ENCODE measurements around the gene DDX47. TPM values are rescaled to one million over a fixed set of nuclear protein-coding genes. Genes with fewer than 3 reads are reported as not detected.
"Not testable (repeated sequence)": the region's sequence is repeated elsewhere in the genome, so short reads cannot be mapped to it uniquely, and the experiment has no call there.

Gene DDX47
- total RNA-seq, 1 experiment from 2014 or later = 60.5 TPM

DNA sequence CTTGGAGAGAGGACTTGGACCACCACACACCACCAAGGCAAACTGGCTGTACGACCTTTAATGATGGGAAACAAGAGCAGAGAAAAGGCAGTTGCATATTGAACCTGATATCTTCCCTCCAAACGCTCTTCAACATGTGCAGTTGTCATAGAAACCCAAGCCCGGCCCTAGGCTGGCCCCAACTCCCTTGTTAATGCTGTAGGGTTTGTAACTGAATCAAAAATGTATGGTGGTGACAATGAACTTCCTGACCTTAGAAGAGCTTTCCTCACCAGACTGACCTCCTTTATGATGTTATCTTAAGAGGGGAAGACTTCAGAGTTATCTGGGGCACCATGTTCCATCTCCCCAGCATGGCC is 15.4 kb upstream of the DDX47 start:
- Mint-ChIP-seq H3K4me3 (ENCODE audit: low read depth, unreplicated experiment) (no peak overlapping the region), H3K4me1 (ENCODE audit: low read depth, unreplicated experiment) (peaks cover 55% of the 10 kb centered on the region), H3K36me3 (ENCODE audit: insufficient read depth, unreplicated experiment) (peaks cover 16% of the 10 kb centered on the region), H3K9me3 (ENCODE audit: low read depth, unreplicated experiment) (peaks cover 4% of the 10 kb centered on the region), H3K27ac (ENCODE audit: unreplicated experiment) (peak overlapping the region; percentile 26), H3K27me3 (ENCODE audit: unreplicated experiment) (no peaks in the 10 kb centered on the region)
- TF ChIP-seq, protein P1, sequence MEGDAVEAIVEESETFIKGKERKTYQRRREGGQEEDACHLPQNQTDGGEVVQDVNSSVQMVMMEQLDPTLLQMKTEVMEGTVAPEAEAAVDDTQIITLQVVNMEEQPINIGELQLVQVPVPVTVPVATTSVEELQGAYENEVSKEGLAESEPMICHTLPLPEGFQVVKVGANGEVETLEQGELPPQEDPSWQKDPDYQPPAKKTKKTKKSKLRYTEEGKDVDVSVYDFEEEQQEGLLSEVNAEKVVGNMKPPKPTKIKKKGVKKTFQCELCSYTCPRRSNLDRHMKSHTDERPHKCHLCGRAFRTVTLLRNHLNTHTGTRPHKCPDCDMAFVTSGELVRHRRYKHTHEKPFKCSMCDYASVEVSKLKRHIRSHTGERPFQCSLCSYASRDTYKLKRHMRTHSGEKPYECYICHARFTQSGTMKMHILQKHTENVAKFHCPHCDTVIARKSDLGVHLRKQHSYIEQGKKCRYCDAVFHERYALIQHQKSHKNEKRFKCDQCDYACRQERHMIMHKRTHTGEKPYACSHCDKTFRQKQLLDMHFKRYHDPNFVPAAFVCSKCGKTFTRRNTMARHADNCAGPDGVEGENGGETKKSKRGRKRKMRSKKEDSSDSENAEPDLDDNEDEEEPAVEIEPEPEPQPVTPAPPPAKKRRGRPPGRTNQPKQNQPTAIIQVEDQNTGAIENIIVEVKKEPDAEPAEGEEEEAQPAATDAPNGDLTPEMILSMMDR (IDR thresholded peaks at IDR 0.05; ENCODE audit: unreplicated experiment) = no peak
- DNase-seq = no peak
- intact Hi-C loops (cut with micrococcal nuclease; ENCODE audit: unreplicated experiment) = no loop called here
- CTCF ChIA-PET = no interaction called here
- no TSS peak for BruUV-seq (replicated peaks)

DNA sequence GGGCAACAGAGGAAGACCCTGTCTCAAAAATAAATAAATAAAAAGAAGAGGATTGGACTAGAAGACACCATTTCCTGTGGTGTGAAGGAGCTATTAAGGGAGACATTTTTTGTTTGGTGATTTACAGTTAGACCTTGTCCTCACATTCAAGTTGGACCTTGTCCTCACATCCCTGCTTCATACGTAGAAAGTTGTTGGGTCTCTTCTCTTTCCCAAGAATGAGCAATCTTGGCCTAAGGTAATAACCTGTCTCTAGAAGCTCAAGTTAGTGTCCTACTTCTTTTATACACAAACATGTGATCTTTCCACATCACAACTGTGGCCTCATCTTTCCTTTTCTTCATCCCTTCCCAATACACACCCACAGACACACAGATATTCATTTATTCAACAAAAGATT is 14.7 kb upstream of the DDX47 start:
- TF ChIP-seq, protein P1 (IDR thresholded peaks at IDR 0.05; ENCODE audit: unreplicated experiment) = no peak
- H3K4me1 Mint-ChIP-seq (ENCODE audit: low read depth, unreplicated experiment) = peaks cover 61% of the 10 kb centered on the region
- H3K9me3 Mint-ChIP-seq (ENCODE audit: low read depth, unreplicated experiment) = peaks cover 4% of the 10 kb centered on the region
- H3K4me3 Mint-ChIP-seq (ENCODE audit: low read depth, unreplicated experiment) = no peak overlapping the region
- intact Hi-C loops (cut with micrococcal nuclease; ENCODE audit: unreplicated experiment) = no loop called here
- H3K27me3 Mint-ChIP-seq (ENCODE audit: unreplicated experiment) = no peaks in the 10 kb centered on the region
- peaks cover 22% of the 10 kb centered on the region for H3K36me3 Mint-ChIP-seq (ENCODE audit: insufficient read depth, unreplicated experiment)
- CTCF ChIA-PET = interaction anchor here (0.8 kb wide), 1 partner anchor 133 kb away, joined by 3 read pairs; no protein-coding TSS in a partner anchor
- no peak overlapping the region for H3K27ac Mint-ChIP-seq (ENCODE audit: unreplicated experiment)
- no TSS peak for BruUV-seq (replicated peaks)
- DNase-seq = no peak

DNA sequence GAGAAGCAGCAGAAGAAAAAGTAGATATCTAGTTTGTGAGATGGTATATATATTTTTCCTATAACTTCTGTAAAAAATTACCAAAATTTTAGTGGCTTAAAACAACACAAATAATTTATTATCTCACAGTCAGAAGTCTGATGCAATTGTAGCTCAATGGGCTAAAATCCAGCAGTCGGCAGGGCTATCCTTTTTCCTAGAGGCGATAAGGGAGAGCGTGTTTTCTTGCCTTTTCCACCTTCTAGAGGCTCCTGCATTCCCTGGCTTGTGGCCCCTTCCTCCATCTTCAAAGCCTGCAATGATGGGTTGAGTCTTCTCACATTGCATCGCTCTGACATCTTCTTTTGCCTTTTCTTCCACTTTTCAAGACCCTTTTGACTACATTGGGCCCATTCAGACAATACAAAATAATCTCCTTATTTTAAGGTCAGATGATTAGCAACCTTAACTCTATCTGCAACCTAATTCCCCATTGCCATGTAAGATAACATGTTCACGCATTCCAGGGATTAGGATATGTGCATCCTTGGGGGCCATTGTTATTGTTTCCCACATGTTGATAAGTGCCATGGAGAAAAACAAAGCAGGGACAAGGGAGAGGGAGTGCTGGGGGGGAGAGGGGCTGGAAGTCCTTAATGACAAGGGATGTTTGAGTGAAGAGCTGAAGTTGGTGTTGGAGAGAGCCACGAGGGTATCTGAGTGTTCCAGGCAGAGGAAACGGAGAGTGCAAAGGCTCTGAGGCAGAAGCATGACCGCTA is 13.8 kb upstream of the DDX47 start:
- H3K4me1 Mint-ChIP-seq (ENCODE audit: low read depth, unreplicated experiment) = peaks cover 61% of the 10 kb centered on the region
- intact Hi-C loops (cut with micrococcal nuclease; ENCODE audit: unreplicated experiment) = no loop called here
- no TSS peak for BruUV-seq (replicated peaks)

DNA sequence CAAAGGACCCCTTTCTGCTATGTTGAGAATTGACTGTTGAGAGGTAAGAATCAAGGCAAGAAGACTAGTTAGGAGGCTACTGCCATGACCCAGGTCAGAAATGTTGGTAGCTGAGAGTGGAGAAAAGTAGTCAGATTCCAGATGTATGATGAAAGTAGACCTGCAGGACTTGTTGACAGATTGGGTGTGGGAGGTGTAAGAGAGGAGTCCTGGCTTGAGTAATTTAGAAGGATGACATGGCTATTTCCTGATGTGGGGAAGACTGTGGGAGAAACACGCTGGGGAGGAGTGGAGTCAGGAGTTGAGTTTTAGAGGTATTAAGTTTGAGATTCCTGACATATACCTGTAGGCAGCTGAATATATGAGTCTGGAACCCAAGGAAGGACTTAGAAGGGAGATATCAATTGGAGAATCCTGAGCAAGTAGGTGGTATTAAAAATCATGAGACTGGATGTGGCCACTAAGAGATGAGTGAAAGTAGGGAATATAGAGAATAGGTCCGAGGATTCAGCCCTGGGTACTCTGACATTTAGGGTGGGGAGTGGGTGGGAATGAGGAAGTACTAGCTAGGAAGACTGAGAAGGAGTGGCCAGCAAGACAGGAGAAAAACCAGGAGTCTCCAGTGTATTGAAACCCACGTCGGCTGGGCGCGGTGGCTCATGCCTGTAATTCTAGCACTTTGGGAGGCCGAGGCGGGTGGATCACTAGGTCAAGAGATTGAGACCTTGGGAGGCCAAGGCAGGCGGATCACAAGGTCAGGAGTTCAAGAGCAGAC is 12.6 kb upstream of the DDX47 start:
- Mint-ChIP-seq H3K27ac (ENCODE audit: unreplicated experiment) (peak overlapping the region; percentile 97), H3K36me3 (ENCODE audit: insufficient read depth, unreplicated experiment) (peaks cover 33% of the 10 kb centered on the region), H3K27me3 (ENCODE audit: unreplicated experiment) (no peaks in the 10 kb centered on the region), H3K9me3 (ENCODE audit: low read depth, unreplicated experiment) (peaks cover 4% of the 10 kb centered on the region), H3K4me3 (ENCODE audit: low read depth, unreplicated experiment) (peak overlapping the region; percentile 18), H3K4me1 (ENCODE audit: low read depth, unreplicated experiment) (peaks cover 65% of the 10 kb centered on the region)
- intact Hi-C loops (cut with micrococcal nuclease; ENCODE audit: unreplicated experiment) = loop anchor here (5.0 to 10.0 kb wide), 4 partner anchors 37 to 394 kb away; partner anchors contain the start of gene EMP1
- DNase-seq = peak; percentile 34
- TF ChIP-seq, protein P1 (IDR thresholded peaks at IDR 0.05; ENCODE audit: unreplicated experiment) = no peak
- BruUV-seq (replicated peaks) = no TSS peak
- CTCF ChIA-PET = interaction anchor here (0.9 kb wide), 1 partner anchor 12 kb away, joined by 5 read pairs; no protein-coding TSS in a partner anchor

More for the DNA sequence above, 13.8 kb upstream of the DDX47 start:
- H3K9me3 Mint-ChIP-seq (ENCODE audit: low read depth, unreplicated experiment) = peaks cover 4% of the 10 kb centered on the region
- CTCF ChIA-PET = interaction anchor here (0.7 to 0.9 kb wide), 2 partner anchors 11 to 36 kb away, joined by 5 to 7 read pairs; no protein-coding TSS in a partner anchor
- H3K27me3 Mint-ChIP-seq (ENCODE audit: unreplicated experiment) = no peaks in the 10 kb centered on the region
- H3K36me3 Mint-ChIP-seq (ENCODE audit: insufficient read depth, unreplicated experiment) = peaks cover 26% of the 10 kb centered on the region
- H3K4me3 Mint-ChIP-seq (ENCODE audit: low read depth, unreplicated experiment) = no peak overlapping the region
- TF ChIP-seq, protein P1 (IDR thresholded peaks at IDR 0.05; ENCODE audit: unreplicated experiment) = no peak
- H3K27ac Mint-ChIP-seq (ENCODE audit: unreplicated experiment) = peak overlapping the region; percentile 63
- no peak for DNase-seq

DNA sequence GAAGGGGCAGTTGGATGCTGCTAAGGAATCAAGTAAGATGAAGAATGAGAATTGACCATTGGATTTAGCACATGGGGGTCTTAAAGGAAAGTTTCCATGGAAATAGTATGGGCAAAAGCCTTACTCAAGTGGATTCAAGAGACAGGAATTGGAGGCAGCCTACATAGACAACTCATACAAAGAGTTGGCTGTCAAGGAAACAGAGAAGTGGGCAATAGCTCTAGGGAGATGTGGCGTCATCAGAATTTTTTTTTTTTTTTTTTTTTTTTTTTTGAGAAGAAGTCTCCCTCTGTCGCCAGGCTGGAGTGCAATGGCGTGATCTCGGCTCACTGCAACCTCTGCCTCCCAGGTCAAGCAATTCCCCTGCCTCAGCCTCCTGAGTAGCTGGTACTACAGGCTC is 11.5 kb upstream of the DDX47 start:
- H3K27ac Mint-ChIP-seq (ENCODE audit: unreplicated experiment) = peak overlapping the region; percentile 97
- H3K4me3 Mint-ChIP-seq (ENCODE audit: low read depth, unreplicated experiment); H3K27me3 Mint-ChIP-seq (ENCODE audit: unreplicated experiment); H3K9me3 Mint-ChIP-seq (ENCODE audit: low read depth, unreplicated experiment); DNase-seq; CTCF ChIA-PET; BruUV-seq (replicated peaks): not testable (repeated sequence)
- peaks cover 70% of the 10 kb centered on the region for H3K4me1 Mint-ChIP-seq (ENCODE audit: low read depth, unreplicated experiment)
- intact Hi-C loops (cut with micrococcal nuclease; ENCODE audit: unreplicated experiment) = loop anchor here (5.0 to 10.0 kb wide), 4 partner anchors 36 to 393 kb away; partner anchors contain the start of gene EMP1
- peaks cover 38% of the 10 kb centered on the region for H3K36me3 Mint-ChIP-seq (ENCODE audit: insufficient read depth, unreplicated experiment)

Measured in Calu3 (cell line).